Kidney (tissue), 14 donors: Measurements from ENCODE around the gene SCGN. TPM values are rescaled to one million over a fixed set of nuclear protein-coding genes. Genes with fewer than 3 reads are reported as not detected.

Experiments
- DNase-seq, 5 donors: peaks; one replicate each; pipeline ENCODE4 v3.0.0-alpha.2; 2013 to 2020
- FAIRE-seq: peaks from 2 replicates; lab custom pipeline; 2012; peaks lifted over from hg19 to GRCh38; lab: Jason Lieb, UNC
- H3K27ac ChIP-seq, 2 donors: one replicate each; pipeline ENCODE4 v1.7.0; 2013; ENCODE audit warnings: low read depth in 2 of 2, low read length in 2 of 2, inconsistent platforms in 1 of 2
- H3K27me3 ChIP-seq: one replicate; pipeline ENCODE4 v1.7.1; 2013; ENCODE audit warnings: low read length, inconsistent platforms; ENCODE audit not compliant: control insufficient read depth, insufficient read depth
- H3K36me3 ChIP-seq, 3 donors: one replicate each; pipeline versions ENCODE4 v1.7.0 to v1.7.1; 2013; ENCODE audit warnings: low read length in 3 of 3, control low read depth in 1 of 3, inconsistent platforms in 1 of 3; ENCODE audit not compliant: insufficient read depth in 3 of 3, control insufficient read depth in 2 of 3
- H3K4me1 ChIP-seq, 3 donors: one replicate each; pipeline versions ENCODE4 v1.7.0 to v1.7.1; 2013; ENCODE audit warnings: low read length in 3 of 3, inconsistent platforms in 1 of 3, low read depth in 1 of 3; ENCODE audit not compliant: control insufficient read depth in 2 of 3, insufficient read depth in 2 of 3
- H3K4me3 ChIP-seq, 3 donors: one replicate each; pipeline versions ENCODE4 v1.7.0 to v1.8.1; 2013; ENCODE audit warnings: low read length in 3 of 3, control low read depth in 1 of 3, inconsistent platforms in 1 of 3
- H3K9ac ChIP-seq, 3 donors: one replicate each; pipeline versions ENCODE4 v1.7.0 to v1.7.1; 2013; ENCODE audit warnings: low read length in 3 of 3, control low read depth in 1 of 3, inconsistent platforms in 1 of 3
- H3K9me3 ChIP-seq, 3 donors: one replicate each; pipeline versions ENCODE4 v1.7.0 to v1.7.1; 2013; ENCODE audit warnings: low read length in 3 of 3, control low read depth in 1 of 3, inconsistent platforms in 1 of 3; ENCODE audit not compliant: control insufficient read depth in 2 of 3, insufficient read depth in 1 of 3
- intact Hi-C: fragments of 100-400 bp; cut with DNase I; formaldehyde crosslinking; loops from one replicate; pipeline ENCODE4 v1.11.1; 2022
- polyA plus RNA-seq: library from polyadenylated mRNA; stranded (reverse); fragments of 350-450 nt; fragmentation: Illumina TruSeq; extraction: RNeasy Lipid Tissue Mini Kit (QIAGEN cat#74804); gene quantifications from one replicate; pipeline ENCODE4 v1.2.3, GENCODE V29; 2014; ENCODE audit warnings: low read depth, low replicate concordance; ENCODE audit not compliant: insufficient read depth
- total RNA-seq: library from RNA; stranded (reverse); fragmentation: NEBNext Ultra II Directional; extraction: Animal tissue kit (Norgen Biotek cat#: 25700); gene quantifications from one replicate; pipeline ENCODE4 v1.2.1, GENCODE V29; 2021
- TF ChIP-seq, protein P1 (sequence below): IDR thresholded peaks from 3 replicates; pipeline ENCODE4 v1.5.1; 2012; ENCODE audit warnings: mild to moderate bottlenecking, moderate library complexity, borderline replicate concordance; ENCODE audit not compliant: insufficient read depth; ENCODE audit errors: extremely low read depth
- donor health status: control.
- donor health status: control.
- donor health status: control.
- donor health status: control.
- donor health status: control.
- donor health status: DM: yes; HTN: yes; CAD: no.
- donor health status: Normal renal cell carcinoma (clear cell type).

SCGN gene
- total and polyA plus RNA-seq, 2 donors from 2014 or later: 0.90 to 8.7 TPM

DNA sequence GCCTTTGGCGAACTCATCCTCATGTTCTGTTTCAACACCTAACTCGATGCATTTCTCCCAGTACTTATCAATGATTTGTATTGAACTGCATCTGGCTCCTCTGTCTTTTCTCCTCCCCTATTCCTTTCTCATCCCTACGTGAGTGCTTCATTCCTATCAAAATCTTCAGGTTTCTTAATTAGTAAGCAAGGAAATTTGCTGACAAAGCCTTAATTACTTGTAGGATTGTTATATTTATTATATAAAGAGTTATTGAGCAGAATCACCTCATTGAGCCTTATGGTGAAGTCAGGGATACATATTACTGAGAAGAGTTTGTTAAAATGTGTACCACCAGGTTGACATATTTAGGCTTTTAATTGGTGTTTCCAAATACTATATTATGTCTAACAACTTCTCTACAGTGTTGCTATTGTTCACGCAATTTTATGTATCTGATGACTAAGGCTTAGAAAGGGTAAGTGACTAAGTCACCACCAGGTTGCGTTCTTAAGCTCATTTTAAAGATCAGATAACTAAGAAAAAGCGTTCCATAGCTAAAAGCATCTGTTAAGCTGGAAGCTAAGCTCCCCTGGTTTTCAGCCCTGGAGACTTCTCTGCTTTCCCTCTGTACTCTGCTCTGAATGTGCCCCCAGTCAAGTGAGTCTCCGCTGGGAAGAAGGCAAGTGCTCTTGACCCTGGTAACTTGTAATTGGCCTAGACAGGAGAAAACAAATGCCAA is 18.9 kb downstream of the SCGN start:
- FAIRE-seq: no peak
- intact Hi-C loops: no loop called here

DNA sequence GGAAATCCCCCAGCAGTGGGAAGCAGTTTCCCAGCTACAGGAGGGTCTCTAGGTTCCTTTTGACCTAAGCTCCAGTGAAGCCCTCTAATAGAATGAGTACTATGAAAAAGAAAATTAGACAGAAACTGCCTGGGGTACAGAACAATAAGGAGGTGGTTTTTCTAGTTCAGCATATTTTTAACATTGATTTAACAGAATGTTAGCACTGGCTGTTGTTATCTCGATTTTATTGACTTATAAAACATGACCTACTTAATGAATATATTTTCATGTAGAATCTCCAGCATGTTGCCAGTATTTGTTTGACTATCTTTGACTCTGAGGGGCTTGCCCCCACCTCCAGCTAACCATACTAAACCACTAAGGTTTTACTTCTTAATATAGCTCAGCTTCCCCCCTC is 19.6 kb downstream of the SCGN start:
- Histone ChIP-seq H3K4me1 (no peaks in the 10 kb centered on the region), H3K36me3 (no peaks in the 10 kb centered on the region), H3K27me3 (no peaks in the 10 kb centered on the region), H3K9me3 (no peaks in the 10 kb centered on the region), H3K4me3 (no peak overlapping the region), H3K27ac (no peak overlapping the region), H3K9ac (no peak overlapping the region)
- FAIRE-seq (no peak), DNase-seq (no peak)
- TF ChIP-seq, protein P1, sequence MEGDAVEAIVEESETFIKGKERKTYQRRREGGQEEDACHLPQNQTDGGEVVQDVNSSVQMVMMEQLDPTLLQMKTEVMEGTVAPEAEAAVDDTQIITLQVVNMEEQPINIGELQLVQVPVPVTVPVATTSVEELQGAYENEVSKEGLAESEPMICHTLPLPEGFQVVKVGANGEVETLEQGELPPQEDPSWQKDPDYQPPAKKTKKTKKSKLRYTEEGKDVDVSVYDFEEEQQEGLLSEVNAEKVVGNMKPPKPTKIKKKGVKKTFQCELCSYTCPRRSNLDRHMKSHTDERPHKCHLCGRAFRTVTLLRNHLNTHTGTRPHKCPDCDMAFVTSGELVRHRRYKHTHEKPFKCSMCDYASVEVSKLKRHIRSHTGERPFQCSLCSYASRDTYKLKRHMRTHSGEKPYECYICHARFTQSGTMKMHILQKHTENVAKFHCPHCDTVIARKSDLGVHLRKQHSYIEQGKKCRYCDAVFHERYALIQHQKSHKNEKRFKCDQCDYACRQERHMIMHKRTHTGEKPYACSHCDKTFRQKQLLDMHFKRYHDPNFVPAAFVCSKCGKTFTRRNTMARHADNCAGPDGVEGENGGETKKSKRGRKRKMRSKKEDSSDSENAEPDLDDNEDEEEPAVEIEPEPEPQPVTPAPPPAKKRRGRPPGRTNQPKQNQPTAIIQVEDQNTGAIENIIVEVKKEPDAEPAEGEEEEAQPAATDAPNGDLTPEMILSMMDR: no peak
- intact Hi-C loops: no loop called here

More for the DNA sequence above, 18.9 kb downstream of the SCGN start:
- no peaks in the 10 kb centered on the region for H3K27me3 ChIP-seq
- no peak overlapping the region for H3K4me3 ChIP-seq
- no peak overlapping the region for H3K27ac ChIP-seq
- no peaks in the 10 kb centered on the region for H3K4me1 ChIP-seq
- H3K9me3 ChIP-seq: no peaks in the 10 kb centered on the region
- DNase-seq: no peak
- H3K9ac ChIP-seq: no peak overlapping the region
- TF ChIP-seq, protein P1: no peak
- no peaks in the 10 kb centered on the region for H3K36me3 ChIP-seq

DNA sequence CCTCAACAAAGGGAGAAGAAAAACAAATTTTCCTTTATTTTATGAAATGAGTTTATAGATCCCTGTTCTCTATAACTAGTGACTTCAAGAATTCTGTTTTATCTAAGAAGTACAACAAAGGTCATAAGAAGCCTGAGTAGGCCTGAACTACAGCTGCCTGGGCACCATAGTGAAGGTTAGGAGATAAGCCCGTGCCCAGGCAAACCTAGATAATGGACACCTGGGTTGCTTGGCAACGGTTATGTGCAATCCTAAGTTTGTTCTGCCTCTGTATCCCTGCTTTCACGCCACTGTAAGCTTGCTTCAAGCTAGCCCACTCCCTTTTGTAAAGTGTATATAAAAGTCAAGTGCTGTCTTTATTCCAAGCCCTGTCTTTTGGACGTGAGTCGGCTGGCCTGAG is 23.2 kb downstream of the SCGN start:
- Histone ChIP-seq H3K9ac (no peak overlapping the region), H3K27ac (no peak overlapping the region), H3K9me3 (no peaks in the 10 kb centered on the region), H3K4me3 (no peak overlapping the region), H3K27me3 (no peaks in the 10 kb centered on the region), H3K4me1 (no peaks in the 10 kb centered on the region), H3K36me3 (no peaks in the 10 kb centered on the region)
- TF ChIP-seq, protein P1: no peak
- intact Hi-C loops: no loop called here
- FAIRE-seq (no peak), DNase-seq (no peak)
